Gastroesophageal sphincter (tissue), 4 donors: Measurements from ENCODE around the gene ADIRF. TPM values are rescaled to one million over a fixed set of nuclear protein-coding genes. Genes with fewer than 3 reads are reported as not detected.
A peak's percentile ranks its signal among the peaks of the same experiment; 100 is the strongest.

ENCODE experiments used
- ATAC-seq: fragments of 150-250 bp; one replicate; pipeline ENCODE4 v1.9.1; 2016; ENCODE audit warnings: mild to moderate bottlenecking, moderate library complexity
- H3K27ac ChIP-seq, 4 donors: fragments of 200-600 bp; sonication (generic) in 3 of 4; 1 replicate in 3 of 4; 2 replicates in 1 of 4; pipeline ENCODE4 v1.5.1; 2016 to 2019
- H3K27me3 ChIP-seq: fragments of 200-600 bp; sonication (generic); one replicate; pipeline ENCODE4 v1.5.1; 2019
- H3K36me3 ChIP-seq, 2 donors: fragments of 200-600 bp; sonication (generic); one replicate each; pipeline ENCODE4 v1.5.1; 2019; ENCODE audit warnings: control low read depth in 1 of 2
- H3K4me1 ChIP-seq, 3 donors: fragments of 200-600 bp; sonication (generic); 1 replicate in 2 of 3; 2 replicates in 1 of 3; pipeline ENCODE4 v1.5.1; 2016 to 2019; ENCODE audit warnings: control low read depth in 2 of 3
- H3K4me3 ChIP-seq, 2 donors: fragments of 200-600 bp; sonication (generic); one replicate each; pipeline ENCODE4 v1.5.1; 2019; ENCODE audit warnings: mild to moderate bottlenecking in 1 of 2, moderate library complexity in 1 of 2
- H3K9me3 ChIP-seq, 3 donors: fragments of 200-600 bp; sonication (generic); one replicate each; pipeline ENCODE4 v1.5.1; 2017 to 2019; ENCODE audit warnings: control low read depth in 2 of 3
- CTCF ChIP-seq, 4 experiments: fragments of 200-600 bp in 2 of 4; fragments of 450-650 bp in 2 of 4; sonication (generic) in 1 of 4; IDR thresholded peaks; one replicate each; pipeline ENCODE4 v1.5.1; 2017 to 2019; ENCODE audit warnings: antibody characterized with exemption in 4 of 4, mild to moderate bottlenecking in 2 of 4, moderate library complexity in 2 of 4
- EP300 ChIP-seq: sonication (generic); formaldehyde crosslinking; IDR thresholded peaks from one replicate; pipeline ENCODE4 v1.6.1; 2017; ENCODE audit warnings: antibody characterized with exemption, mild to moderate bottlenecking
- POLR2A ChIP-seq, 2 donors: fragments of 450-650 bp; IDR thresholded peaks; one replicate each; pipeline ENCODE4 v1.6.1; 2017; ENCODE audit warnings: antibody characterized with exemption in 2 of 2, mild to moderate bottlenecking in 2 of 2, moderate library complexity in 1 of 2
- POLR2AphosphoS5 ChIP-seq: sonication (generic); formaldehyde crosslinking; IDR thresholded peaks from one replicate; pipeline ENCODE4 v1.6.1; 2017; ENCODE audit warnings: antibody characterized with exemption
- WGBS, 2 donors: methylation state at CpG; one replicate each; pipeline ENCODE4 v1.1.5; 2018; ENCODE audit warnings: low coverage in 1 of 2; 5-methylcytosine and 5-hydroxymethylcytosine counted together
- total RNA-seq, 4 donors: library from RNA; depleted of rRNA; stranded (reverse); fragments of >200 nt; gene quantifications; one replicate each; pipeline ENCODE4 v1.1.0, GENCODE V29; 2016

ADIRF gene
- total RNA-seq, 4 donors from 2014 or later = 36.5 to 408 (median 149) TPM

- no peaks in the 10 kb centered on the region for H3K9me3 ChIP-seq
- H3K27ac ChIP-seq = no peak overlapping the region
- WGBS, 2 donors = 86 to 100% methylated on average over 1 to 2 of the region's 2 CpGs
- peaks cover 0 to 63% (median 8%) of the 10 kb centered on the region in 3 donors for H3K4me1 ChIP-seq
- peaks cover 0 to 28% of the 10 kb centered on the region in 2 donors for H3K36me3 ChIP-seq
- no peak for TF ChIP-seq CTCF (IDR thresholded peaks at IDR 0.05)
- TF ChIP-seq POLR2AphosphoS5 = no peak
- no peak for TF ChIP-seq POLR2A (IDR thresholded peaks at IDR 0.05)
- no peak for TF ChIP-seq EP300
- H3K4me3 ChIP-seq = no peak overlapping the region
- ATAC-seq = no peak
- H3K27me3 ChIP-seq = peaks cover 4% of the 10 kb centered on the region
Observed at GRCh38 chr10:86941426-86941825, 26.9 kb upstream of the ADIRF start.

GRCh38 chr10:86941991-86942421 lies 26.3 kb upstream of the ADIRF start:
- no peak for ATAC-seq
- H3K27me3 ChIP-seq = peaks cover 4% of the 10 kb centered on the region
- WGBS, 2 donors = 86% methylated on average over 2 of the region's 14 CpGs; no CpG with 5 or more reads in 1 of the 2 donors
- H3K4me1 ChIP-seq = peaks cover 0 to 66% (median 8%) of the 10 kb centered on the region in 3 donors
- H3K9me3 ChIP-seq = no peaks in the 10 kb centered on the region
- TF ChIP-seq POLR2A (IDR thresholded peaks at IDR 0.05) (no peak), POLR2AphosphoS5 (no peak), CTCF (IDR thresholded peaks at IDR 0.05) (no peak), EP300 (no peak)
- peaks cover 0 to 23% of the 10 kb centered on the region in 2 donors for H3K36me3 ChIP-seq
- H3K4me3 ChIP-seq = no peak overlapping the region
- peak overlapping the region in 1 of 4 donors; percentile 17 for H3K27ac ChIP-seq

- Histone ChIP-seq H3K4me3 (peak overlapping the region in 1 of 2 donors; percentile 22), H3K27me3 (peaks cover 4% of the 10 kb centered on the region), H3K27ac (peak overlapping the region in 1 of 4 donors; percentile 17), H3K9me3 (no peaks in the 10 kb centered on the region), H3K4me1 (peaks cover 0 to 65% (median 8%) of the 10 kb centered on the region in 3 donors), H3K36me3 (peaks cover 0 to 22% of the 10 kb centered on the region in 2 donors)
- WGBS, 2 donors = no CpG with 5 or more reads among the region's 94 CpGs
- peak; percentile 14 for ATAC-seq
- TF ChIP-seq POLR2AphosphoS5 (no peak), POLR2A (IDR thresholded peaks at IDR 0.05) (no peak), CTCF (IDR thresholded peaks at IDR 0.05) (no peak), EP300 (no peak)
Observed at GRCh38 chr10:86942441-86943315, 25.6 kb upstream of the ADIRF start.

- H3K9me3 ChIP-seq = no peaks in the 10 kb centered on the region
- no peak for TF ChIP-seq EP300
- no peak for TF ChIP-seq CTCF (IDR thresholded peaks at IDR 0.05)
- no peak for TF ChIP-seq POLR2AphosphoS5
- ATAC-seq = no peak
- H3K4me3 ChIP-seq = no peak overlapping the region
- H3K27ac ChIP-seq = no peak overlapping the region
- peaks cover 0 to 22% of the 10 kb centered on the region in 2 donors for H3K36me3 ChIP-seq
- peaks cover 4% of the 10 kb centered on the region for H3K27me3 ChIP-seq
- 87% methylated on average over 10 of the region's 30 CpGs; no CpG with 5 or more reads in 1 of the 2 donors for WGBS, 2 donors
- H3K4me1 ChIP-seq = peaks cover 0 to 62% (median 8%) of the 10 kb centered on the region in 3 donors
Observed at GRCh38 chr10:86943316-86944030, 24.8 kb upstream of the ADIRF start.
